ENCODE results near the gene AFAP1.

AFAP1 gene

DNA sequence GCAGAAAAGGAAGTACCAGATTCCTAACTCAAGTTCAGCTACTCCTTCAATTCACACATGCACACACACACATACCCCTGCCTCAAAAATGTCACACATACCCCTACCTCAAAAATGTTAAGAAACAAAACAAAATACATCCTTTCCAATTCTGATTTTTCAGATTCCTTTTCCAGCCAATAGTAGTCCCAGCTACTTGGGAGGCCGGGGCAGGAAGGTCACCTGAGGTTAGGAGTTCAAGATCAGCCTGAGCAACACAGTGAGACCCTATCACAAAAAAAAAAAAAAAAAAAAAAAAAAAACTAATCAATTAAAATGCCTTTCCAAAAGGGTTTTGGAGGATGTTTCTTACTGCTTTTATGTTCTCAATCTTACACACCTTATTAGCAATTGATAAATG is 138.0 kb downstream of the AFAP1 start:
- no peak for DNase-seq

DNA sequence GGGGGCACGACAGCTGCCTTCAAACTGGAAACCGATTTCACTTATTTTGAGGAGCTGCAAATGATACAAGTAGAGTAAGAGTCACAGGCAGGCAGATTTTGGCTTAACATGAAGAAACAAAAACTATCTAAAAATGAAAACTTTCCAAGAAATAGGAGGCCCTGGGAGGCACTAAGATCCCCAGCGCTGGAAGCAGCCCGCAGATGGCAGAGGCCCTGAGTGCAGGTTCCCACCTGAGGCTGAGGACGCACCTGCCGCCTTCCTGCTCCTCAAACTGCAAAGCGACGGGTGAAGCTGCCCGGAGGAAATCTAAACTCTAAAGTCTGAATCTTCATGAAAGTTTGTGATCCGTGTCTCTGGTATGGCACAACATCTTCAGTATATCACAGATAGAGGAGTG is 138.7 kb downstream of the AFAP1 start:
- no peak for DNase-seq

DNA sequence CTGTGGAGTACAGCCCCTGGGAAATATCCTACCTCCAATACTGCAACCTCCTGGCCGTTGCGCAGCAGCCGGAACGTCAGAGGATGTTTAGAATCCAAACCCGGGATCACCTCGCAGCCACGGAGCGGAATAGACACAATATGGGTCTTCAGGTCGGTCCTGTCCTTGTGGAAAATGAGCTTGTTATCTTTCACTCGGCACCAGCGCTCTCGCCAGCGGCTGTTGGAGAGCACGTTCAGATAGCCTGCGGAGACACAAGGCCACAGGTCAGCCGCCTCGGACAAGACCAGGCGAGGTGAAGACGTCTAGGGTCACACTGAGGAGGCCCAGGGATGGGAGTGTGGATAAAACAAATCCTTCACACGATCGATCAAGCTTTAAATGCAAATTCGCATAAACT is 139.3 kb downstream of the AFAP1 start:
- DNase-seq: no peak

DNA sequence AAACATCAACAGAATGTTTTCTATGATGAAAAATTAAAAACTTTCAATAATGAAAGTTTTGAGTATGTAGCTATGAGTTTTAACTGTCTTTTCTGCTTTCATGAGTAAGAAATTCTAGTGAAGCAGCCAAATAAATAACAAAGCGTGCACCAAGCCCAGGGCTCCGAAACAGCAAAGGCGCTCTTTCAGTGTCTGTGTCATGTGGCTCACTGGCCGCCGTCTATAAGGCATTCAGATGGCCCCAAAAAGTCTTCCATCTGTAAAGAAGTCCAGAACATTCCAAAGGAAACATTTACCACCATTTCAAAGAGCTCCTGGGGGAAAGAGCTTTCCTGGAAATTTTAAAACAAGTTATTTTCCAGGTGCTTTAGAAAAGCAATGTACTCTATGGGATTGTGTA is 139.9 kb downstream of the AFAP1 start:
- no peak for DNase-seq

DNA sequence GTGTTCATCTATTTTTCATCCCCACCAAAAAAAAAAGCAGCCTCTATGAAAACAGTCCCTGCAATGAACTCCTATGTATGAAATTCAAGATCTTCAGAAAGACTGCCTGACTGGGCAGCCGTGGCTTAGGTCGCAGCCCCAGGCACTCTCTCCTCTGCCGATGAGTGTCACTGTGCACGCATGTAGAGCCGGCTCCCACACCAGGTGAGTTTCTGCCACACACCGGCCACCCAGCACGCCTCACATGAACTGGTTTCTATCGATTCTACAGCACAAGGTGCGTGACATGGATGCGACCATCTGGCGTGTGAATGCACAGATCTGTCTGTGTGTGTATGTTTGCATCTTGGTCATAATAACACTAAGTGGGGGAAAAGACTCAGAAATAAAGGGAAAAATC is 140.4 kb downstream of the AFAP1 start:
- no peak for DNase-seq

DNA sequence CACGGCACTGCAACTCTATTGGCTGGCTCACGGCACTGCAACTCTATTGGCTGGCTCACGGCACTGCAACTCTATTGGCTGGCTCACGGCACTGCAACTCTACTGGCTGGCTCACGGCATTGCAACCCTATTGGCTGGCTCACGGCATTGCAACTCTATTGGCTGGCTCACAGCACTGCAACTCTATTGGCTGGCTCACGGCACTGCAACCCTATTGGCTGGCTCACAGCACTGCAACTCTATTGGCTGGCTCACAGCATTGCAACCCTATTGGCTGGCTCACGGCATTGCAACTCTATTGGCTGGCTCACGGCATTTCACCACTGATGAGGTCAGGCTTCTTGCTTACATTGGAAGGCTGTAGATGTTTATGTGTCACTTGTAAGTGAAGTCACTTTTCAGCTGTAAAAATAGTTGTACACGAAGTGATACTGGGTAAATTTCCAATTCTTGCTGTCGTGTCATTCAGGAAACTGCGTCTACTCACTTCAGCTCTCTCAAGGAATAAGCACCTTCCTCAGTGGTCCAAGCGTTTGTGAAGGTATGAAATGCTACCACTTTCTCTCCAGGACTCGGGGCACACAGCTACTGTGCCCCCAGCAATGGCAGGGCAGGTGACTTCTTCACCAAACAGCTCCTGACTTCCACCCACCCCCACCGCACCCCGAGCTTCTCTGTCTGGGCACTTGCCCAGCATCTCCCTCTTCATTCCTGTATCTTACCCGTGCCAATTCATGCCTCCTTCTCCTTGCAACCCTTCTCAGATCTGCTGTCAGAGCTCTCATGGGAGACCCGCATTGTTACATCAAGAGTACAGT is 141.3 kb downstream of the AFAP1 start:
- DNase-seq: no peak

DNA sequence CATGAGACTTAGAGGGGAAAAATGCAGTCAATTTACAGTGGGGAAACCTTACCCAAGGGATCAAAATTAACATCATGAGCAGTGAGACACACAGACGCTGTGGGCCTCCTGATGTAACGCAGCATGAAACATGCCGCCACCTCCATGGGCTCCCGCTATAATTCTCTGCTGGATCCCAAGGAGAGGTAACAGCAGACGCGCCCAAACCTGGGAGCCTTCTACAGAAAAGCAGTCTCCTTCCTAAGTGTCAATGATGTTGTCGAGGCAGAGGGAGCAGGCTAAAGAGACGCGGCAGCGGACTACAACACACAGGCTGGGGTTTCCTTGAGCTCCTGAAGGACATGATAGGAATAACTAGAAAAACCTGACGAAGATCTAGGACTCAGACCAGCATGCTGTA is 142.3 kb downstream of the AFAP1 start:
- no peak for DNase-seq

DNA sequence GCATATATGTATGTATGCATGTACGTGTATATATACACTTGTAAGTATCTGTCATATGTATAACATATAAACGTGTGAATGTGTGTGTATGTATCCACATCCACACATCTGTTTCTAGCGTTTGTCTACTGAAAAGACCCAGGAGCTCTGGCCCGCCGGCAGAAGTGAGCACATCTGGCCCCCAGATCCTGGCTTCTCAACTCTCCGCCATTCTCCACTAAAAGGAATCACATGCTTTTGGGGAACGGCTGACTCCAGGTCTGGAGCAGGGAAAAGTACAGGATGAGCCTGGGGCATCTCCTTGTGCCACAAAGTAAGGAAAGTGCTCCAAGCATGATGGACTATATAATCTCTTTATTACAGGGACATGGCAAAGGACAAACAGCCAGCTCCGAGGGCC is 143.7 kb downstream of the AFAP1 start:
- no peak for DNase-seq

DNA sequence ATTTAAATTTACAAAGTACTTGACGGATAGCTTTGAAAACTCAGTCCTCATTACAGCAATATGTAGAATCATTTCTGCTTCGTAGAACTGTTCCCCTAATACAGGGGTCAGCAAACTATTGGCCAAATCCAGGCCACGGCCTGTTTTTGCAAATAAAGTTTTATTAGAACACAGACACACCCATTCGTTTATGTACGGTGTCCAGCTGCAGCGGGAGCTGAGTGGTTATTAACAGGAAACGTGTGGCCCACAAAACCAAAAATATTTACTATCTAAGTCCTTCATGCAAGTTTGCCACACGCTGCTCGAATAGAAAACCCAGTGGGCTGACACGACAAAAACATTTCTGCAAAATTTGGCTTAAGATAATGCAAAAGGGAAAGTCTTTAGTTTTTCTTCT is 146.5 kb downstream of the AFAP1 start:
- DNase-seq: no peak

DNA sequence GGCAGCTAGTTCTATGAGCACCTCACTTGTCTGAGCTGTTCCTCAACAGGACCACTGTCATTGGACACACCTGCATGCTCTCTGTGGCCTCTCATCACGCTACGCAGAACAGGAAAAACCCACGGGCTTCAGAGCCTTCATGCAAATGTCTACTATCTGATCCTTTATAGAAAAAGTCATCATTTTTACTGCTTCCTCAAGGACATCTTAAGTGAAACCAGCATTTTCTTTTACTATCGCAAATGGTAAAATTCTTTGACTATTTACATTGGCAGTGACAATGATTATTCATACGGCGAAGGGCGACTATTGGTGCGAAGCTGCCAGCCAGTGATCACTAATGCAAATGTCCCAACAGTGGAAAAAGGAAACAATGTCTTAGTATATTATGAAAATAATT is 147.0 kb downstream of the AFAP1 start:
- DNase-seq: no peak

DNA sequence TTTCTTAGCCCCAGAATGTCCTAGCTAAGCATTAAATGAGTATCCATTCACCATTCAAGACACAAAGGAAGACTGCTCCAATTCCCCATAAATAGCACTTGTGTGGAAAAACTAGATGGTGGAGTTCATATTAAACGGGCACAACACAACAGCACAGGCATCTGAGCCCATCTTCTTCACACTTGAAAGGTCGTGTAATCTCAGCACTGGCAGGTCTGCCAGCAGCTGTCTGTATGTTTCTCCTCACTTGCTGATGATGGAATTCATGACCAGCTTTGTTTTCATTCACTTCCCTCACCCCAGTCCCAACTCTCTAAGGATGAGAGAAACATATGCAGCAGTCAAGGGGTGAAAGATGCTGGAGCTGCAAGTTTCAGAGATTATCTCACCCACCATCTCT is 148.7 kb downstream of the AFAP1 start:
- no peak for DNase-seq

DNA sequence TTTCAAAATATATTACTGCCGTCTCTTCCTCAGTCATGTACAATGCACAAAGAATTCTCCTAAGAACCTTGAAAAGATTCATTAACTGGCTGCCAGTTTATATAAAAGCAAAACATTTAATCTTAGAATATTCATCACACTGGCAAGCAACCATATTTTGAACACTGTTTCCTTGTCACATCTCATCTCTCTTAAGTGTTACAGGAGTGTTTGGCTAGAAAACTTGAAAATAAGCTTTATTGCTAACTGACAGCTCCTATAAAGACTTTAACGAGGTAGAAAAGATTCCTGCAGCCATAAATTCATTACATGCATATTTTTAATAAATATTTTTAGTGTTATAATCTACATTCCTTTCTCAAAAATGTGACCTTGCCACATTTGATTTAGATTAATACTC is 149.6 kb downstream of the AFAP1 start:
- no peak for DNase-seq

DNA sequence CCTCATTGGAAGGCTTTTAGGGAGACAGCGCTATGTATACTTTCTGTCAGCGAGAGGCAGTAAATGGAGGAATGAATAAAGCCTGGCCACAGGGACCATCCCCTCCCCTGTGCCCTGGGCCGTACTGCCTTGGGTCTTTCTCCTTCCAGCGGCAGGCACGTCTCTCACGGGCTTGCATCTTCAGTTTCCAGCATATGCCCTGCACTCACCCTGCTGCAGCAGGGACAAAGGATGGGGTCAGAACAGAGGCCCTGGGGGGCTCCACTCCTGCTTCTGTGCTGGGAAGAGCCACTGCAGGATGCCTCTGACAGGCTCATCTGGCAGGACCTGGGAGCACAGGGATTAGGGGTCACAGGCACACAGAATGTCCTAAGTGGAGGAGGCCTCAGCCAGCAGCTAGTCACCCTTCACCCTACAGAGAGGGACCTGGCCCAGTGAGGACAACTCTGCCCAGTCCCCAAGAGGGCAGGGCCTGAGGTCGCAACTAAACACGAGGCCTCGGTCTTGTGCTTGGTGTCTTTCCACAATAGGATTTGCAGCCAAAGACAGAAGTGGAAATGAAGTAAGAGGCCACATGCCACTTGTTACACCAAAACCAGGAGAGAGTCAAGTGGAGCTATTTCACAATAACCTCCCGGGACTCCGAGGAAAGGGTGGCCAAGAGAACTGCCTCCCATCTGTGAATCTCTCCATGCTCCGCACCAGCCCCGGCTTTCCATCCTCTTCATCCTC is 150.8 kb downstream of the AFAP1 start:
- DNase-seq: peak; percentile 35 to 76

DNA sequence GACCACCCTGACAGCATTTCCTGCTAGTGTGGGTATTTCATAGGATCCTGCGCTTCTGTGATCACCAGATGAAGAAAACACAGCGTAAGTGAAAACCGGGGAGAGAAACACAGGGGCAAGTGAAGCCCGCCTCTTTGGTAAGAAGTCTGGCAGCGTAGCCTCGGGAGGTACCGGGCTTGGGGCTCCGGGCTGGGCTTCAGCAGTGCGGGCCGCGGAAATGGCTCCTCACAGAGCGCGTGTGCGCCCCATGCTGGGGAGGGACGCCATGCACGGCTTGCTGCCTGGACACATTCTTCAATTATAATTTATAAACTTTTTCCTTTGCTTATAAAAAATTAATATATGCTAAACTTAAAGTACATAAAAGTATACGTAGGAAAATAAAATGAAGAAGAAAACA is 151.5 kb downstream of the AFAP1 start:
- DNase-seq: no peak

DNA sequence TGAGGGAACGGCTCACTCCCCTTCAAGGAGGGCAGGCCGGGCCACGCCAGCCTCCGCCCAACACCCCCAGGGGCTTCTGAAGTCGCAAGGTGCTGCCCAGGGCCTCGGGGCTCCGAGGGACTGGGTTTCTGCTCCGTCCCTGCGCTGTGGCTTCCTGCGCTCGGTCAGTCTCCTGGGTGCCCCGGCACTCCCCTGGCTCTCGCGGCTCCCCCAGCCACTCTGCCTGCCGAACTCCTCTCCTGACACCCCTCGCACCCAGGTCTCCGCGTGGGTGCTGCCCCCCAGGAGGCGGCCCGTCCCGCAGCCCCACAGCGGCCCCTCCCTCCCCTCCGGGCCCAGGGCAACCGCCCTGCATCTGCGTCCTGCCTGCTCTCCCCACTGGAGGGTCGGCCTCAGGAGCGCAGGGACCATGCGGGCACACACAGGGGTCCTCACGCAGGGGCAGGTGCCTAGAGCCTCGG is 151.9 kb downstream of the AFAP1 start:
- DNase-seq: no peak

DNA sequence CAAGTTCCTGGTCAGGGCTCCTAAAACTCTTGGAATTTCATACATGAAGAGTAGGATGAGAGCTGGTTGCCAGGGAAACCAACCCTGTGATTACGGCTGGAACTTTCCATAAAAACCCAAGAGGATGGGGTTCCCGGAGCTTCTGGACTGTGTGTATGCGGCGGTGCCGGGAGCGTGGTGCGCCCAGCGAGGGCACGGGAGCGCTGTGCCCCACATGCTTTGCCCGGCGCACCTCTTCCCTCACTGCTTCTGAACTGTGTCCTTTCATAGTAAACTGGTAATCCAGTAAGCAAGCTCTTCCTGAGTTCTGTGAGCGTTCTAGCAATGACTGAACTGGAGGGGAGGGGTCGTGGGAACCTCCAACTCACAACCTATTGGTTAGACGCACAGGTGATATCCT is 152.6 kb downstream of the AFAP1 start:
- no peak for DNase-seq

DNA sequence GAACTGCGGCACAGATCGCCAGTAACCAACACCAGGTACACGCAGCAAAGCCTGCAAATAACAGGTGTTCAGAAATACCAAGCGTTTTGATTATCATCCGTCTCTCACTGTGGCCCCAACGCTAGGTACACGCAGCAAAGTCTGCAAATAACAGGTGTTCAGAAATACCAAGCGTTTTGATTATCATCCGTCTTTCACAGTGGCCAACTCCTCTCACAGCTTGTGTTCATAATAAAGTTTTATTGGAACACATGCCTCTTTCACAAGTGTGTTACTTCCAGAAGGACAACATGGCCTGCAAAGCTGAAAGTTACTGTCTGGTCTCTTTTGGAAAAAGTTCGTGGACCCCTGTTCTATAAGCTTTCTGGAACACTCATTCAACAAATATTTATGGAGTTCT is 153.1 kb downstream of the AFAP1 start:
- no peak for DNase-seq

DNA sequence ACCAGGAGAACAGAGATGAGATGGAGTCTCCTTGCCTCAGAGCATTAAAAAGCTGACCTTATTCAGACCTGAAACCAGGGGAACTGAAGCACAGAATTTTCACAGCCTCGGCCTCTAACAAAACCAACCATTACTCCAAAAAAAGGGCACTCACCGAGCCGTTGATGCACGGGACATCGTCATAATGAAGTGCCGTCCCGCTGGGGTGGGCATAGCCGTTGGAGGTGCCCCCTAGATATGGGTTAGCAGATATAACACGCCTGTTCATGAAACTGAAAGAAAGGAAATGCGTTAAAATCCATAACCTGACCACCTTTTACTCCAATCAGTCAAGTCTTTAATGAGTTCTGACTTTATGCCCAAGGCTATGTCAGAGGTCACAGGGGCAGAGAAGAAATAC is 153.6 kb downstream of the AFAP1 start:
- no peak for DNase-seq

DNA sequence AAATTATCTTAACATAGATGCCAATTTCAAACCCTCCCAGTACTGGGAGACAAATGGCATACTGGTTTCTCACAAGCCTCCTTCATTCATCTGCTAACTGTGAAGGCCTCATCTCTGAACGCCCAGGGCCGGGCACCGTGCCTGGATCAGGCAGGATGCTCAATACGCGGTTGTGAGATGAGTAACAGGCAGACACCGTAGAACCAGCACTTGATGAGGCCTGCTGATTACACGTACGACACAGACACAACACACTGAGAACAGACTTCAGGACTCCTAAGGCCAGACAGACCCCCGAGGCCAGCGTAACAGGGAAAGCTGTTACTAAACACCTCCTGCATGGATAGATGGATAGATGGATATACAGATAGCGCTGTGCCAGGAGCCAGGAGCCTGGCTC is 154.6 kb downstream of the AFAP1 start:
- DNase-seq: no peak

DNA sequence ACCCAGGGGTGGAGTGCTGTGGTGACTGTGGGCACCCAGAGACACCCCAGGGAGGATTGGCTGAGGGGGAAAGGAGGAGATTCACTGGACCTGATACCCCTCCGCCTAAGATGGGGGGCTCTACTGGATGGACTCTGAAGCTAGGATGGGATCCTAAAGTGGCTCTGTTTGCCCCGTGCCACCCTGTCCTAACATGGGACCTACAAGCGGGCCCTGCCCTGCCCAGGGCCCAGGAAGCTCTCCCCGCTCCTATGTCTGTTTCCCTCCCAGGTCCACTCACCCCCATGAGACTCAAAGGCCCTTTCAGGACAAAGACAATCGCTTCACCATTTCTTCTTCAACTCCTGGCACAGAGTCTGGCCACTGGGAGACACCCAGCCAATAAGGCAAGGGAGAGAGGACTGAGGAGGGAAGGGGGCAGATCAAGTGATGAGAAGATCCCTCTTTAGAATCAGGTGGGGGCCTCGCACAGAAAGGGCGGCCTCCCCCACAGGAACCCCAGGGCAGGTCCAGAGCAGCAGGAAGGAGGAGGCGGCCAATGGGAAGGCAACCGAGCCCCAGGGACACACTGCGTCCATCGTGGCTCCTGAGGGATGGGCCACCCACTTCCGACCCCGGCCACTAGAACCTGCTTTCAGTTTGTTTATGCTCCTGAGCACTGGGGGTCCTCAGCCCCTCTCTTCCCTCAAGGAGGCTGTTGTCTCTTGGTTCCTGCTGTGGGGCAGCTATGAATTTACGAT is 155.4 kb downstream of the AFAP1 start:
- no peak for DNase-seq

DNA sequence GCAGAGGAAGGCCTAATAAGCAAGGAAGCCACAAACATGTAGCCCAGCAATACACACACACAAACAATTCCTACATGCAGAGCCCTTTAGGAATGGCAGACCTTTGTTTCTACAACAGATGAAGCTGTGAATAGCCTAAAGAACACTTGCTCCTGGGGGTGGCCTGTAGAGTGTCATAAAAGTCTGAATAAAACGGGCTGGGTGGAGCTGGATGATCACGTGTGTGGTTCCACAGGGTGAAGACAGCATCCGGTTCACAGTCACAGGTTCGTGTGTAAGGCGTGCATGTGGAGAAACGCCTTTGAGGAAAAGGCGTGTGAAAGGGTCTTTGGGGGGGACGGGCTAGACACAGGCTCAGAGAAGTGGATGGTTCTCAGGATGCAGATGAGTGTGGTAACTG is 156.1 kb downstream of the AFAP1 start:
- no peak for DNase-seq

DNA sequence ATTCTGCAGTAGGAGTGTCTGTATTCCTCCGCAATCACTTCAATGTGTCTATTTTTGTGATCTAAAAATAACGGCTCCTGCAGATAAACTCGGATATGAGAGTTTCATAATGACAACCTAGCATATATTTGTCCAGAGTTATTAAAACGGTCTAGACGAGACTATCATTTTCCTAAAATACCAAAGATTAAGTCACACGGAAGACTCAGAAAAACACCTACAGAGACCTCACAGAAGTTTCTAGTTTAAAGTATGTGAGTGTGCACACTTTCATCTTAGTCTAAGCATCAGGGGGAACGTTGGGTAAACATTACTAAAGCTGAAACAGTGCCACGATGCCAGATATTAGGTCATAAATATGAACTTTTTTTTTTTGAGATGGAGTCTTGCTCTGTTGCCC is 156.9 kb downstream of the AFAP1 start:
- DNase-seq: no peak

DNA sequence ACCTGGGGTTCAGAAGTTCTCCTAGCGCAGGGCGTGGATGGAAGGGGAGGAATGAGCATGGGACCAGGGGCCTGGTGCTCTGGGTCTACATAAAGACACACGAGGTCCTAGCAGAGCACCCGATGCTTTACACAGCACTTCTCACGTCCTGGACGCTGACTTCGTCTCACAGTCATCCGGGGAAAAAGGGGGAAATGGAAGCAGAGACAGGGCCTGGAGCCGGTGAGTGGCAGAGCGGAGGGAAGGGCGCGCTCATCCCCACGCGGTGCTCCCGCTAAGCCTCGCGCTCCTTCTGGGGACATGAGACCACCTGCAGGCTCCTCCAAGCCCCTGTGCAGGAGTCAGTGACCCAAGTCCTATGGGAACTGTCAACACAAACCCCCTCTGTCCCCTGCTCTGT is 157.7 kb downstream of the AFAP1 start:
- DNase-seq: no peak

DNA sequence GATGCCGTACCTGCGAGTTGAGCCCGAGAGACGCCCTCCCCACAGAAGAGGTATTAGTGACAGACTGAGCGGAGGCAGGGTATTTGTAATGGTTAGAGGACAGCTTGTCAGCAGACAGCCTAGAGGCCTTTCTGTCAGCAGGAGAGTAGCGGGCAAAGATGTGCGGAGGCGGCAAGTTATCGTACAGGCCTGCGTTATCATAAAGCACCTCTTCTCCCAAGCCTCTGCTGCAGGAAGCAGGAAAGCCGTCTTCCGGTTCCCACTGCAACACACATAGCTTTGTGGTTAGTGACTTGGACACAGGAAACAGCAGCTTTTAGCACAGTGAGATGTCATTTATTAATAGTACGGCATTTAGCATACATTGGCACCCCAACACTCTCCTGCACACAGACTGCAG is 158.3 kb downstream of the AFAP1 start:
- DNase-seq: no peak
